ENCODE data around the gene FUS.

DNA sequence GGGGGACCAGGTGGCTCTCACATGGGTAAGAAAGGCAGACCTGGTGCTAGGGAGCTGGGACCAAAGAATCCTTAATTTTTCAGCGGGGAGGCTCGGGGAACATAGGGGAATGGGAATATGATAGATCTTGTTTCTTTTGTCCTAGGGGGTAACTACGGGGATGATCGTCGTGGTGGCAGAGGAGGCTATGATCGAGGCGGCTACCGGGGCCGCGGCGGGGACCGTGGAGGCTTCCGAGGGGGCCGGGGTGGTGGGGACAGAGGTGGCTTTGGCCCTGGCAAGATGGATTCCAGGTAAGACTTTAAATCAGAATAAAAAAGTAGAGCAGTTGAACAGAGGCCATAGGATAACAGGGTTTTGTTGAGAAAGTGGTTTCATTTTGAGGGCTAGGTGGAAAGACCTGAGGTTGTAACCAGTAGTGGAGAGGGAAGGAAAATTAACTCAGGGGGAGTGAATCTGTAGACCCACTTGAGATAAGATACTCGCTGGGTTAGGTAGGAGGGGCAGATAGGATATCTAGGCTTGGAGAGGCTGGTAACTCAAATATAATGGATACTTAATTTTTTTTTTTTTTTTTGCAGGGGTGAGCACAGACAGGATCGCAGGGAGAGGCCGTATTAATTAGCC, 11.0 kb downstream of the FUS start:
- TF ChIP-seq, protein P1, sequence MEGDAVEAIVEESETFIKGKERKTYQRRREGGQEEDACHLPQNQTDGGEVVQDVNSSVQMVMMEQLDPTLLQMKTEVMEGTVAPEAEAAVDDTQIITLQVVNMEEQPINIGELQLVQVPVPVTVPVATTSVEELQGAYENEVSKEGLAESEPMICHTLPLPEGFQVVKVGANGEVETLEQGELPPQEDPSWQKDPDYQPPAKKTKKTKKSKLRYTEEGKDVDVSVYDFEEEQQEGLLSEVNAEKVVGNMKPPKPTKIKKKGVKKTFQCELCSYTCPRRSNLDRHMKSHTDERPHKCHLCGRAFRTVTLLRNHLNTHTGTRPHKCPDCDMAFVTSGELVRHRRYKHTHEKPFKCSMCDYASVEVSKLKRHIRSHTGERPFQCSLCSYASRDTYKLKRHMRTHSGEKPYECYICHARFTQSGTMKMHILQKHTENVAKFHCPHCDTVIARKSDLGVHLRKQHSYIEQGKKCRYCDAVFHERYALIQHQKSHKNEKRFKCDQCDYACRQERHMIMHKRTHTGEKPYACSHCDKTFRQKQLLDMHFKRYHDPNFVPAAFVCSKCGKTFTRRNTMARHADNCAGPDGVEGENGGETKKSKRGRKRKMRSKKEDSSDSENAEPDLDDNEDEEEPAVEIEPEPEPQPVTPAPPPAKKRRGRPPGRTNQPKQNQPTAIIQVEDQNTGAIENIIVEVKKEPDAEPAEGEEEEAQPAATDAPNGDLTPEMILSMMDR (conservative IDR thresholded peaks at IDR 0.05; ENCODE audit: low read depth, low read length): no peak
- no peak for TF ChIP-seq EZH2 (IDR thresholded peaks at IDR 0.05; ENCODE audit: borderline replicate concordance, low read depth, low read length, poor library complexity, severe bottlenecking)

Data from A673 (cell line).